ENCODE results near the gene ISM1.

The ISM1 gene

DNA sequence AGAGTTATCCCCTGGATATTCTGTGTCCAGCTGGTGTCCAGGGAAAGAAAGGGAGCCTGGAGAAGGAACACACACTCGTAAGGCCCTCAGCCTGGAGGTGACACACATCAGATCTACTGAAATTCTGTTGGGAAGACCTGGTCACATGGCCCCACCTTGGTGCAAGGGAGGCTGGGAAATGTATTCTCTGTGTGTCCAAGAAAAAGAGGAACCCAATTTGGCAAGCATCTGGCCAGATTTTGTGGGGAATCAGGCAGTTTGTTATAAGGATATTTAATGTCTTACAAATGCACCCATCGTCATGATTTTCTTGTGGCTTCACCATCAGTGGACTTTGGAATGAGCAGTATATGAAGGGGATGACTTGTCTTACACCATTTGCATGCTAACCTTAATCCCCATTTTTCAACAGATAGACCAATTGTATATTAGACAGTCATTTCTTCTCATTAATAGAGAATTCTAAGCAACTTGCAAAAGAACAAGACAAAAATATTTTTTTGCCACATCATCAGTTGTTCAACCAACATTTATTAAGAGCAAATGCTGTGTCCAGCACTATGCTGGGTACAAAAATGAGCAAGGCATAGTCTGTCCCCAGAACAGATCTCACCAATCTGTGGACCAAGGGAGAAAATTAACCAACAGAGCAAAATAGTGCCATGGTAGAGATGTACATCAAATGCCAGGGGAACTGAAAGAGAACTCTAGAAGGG is 59.7 kb downstream of the ISM1 start:
- Histone ChIP-seq H3K4me2 (ENCODE audit: low read depth, low read length) (no peak overlapping the region), H3K4me1 (ENCODE audit: low read length) (no peaks in the 10 kb centered on the region), H3K4me3 (ENCODE audit: low read length) (no peak overlapping the region), H3K27me3 (replicated peaks; ENCODE audit: insufficient read depth, low read length) (no peaks in the 10 kb centered on the region), H3K27ac (ENCODE audit: low read length) (no peak overlapping the region), H3K79me2 (ENCODE audit: low read length) (no peaks in the 10 kb centered on the region), H2AFZ (ENCODE audit: low read length) (no peak overlapping the region), H3K9ac (ENCODE audit: low read length) (no peak overlapping the region), H3K9me3 (replicated peaks; ENCODE audit: insufficient read depth, low read length) (no peaks in the 10 kb centered on the region), H4K20me1 (ENCODE audit: insufficient read depth, low read length) (no peaks in the 10 kb centered on the region), H3K36me3 (replicated peaks; ENCODE audit: insufficient read depth, low read length) (no peaks in the 10 kb centered on the region), H3F3A (ENCODE audit: insufficient read depth, low read length) (no peaks in the 10 kb centered on the region), H3K9me2 (replicated peaks; ENCODE audit: insufficient read depth, low read length) (no peaks in the 10 kb centered on the region)
- no peak for DNase-seq
- TF ChIP-seq EZH2phosphoT487 (IDR thresholded peaks at IDR 0.05; ENCODE audit: low read length) = no peak

DNA sequence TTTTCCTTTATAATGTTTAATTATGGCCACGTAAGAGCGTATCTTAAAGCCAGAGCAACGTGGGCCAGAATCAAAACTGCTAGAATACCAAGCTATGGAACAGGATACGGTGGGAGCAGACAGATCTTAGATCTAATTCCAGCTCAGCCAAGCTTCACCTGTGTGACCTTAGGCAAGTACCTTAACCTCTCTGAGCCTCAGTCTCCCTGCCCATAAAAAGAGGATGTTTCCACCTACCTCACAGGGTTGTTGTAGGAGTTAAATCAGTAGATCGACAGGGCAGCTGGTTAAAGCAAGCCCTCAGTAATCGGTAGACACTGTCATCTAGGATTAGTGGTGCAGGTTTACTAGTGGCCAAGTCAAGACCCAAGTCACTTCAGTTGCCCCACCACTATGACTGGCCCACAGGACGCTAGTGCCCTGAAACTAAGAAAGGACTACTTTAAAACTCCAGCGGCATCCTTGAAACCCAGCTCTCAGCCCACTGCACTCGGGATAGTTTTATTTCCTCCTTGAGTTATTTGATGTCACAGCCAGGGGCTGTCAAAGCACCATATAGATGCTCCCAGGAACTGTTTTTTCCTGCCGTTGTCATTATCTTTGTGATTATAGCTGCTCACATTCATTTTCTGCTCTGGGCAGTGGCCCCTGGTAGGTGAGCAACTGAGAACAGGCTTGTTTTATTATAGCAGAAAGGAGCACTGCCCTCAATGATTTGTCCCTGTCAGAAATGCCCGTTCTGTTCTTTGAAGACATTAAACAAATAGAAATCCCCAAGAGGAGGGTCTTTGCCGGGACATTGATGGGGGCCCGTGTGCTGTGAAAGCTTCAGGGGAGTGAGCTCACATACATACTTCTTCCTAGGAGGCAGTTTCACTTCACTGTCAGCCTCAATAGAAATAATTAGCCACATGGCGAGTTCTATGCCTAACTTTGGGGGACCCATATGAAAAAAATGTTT is 63.1 kb downstream of the ISM1 start:
- Histone ChIP-seq H3K9ac (ENCODE audit: low read length) (no peak overlapping the region), H3K4me1 (ENCODE audit: low read length) (no peaks in the 10 kb centered on the region), H3K79me2 (ENCODE audit: low read length) (no peaks in the 10 kb centered on the region), H3K36me3 (replicated peaks; ENCODE audit: insufficient read depth, low read length) (no peaks in the 10 kb centered on the region), H2AFZ (ENCODE audit: low read length) (no peak overlapping the region), H3K9me2 (replicated peaks; ENCODE audit: insufficient read depth, low read length) (no peaks in the 10 kb centered on the region), H3K9me3 (replicated peaks; ENCODE audit: insufficient read depth, low read length) (no peaks in the 10 kb centered on the region), H3K4me2 (ENCODE audit: low read depth, low read length) (no peak overlapping the region), H3K4me3 (ENCODE audit: low read length) (no peak overlapping the region), H3K27ac (ENCODE audit: low read length) (no peak overlapping the region), H3F3A (ENCODE audit: insufficient read depth, low read length) (no peaks in the 10 kb centered on the region), H3K27me3 (replicated peaks; ENCODE audit: insufficient read depth, low read length) (no peaks in the 10 kb centered on the region), H4K20me1 (ENCODE audit: insufficient read depth, low read length) (no peaks in the 10 kb centered on the region)
- no peak for DNase-seq
- no peak for TF ChIP-seq EZH2phosphoT487 (IDR thresholded peaks at IDR 0.05; ENCODE audit: low read length)

DNA sequence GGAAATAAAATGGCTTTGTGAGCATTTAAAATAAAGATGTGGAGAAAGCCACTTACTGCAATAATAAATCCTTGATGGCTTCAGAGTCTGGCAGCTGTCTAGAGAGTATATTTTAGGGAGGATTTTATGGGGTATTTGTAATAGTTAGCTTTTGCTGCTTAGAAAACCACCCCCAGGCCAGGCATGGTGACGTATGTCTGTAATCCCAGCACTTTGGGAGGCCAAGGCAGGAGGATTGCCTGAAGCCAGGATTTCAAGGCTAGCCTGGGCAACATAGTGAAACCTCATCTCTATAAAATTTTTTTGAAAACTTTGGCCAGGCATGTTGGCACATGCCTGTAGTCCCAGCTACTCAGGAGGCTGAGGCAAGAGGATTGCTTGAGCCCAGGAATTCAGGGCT is 63.8 kb downstream of the ISM1 start:
- TF ChIP-seq, protein P1, sequence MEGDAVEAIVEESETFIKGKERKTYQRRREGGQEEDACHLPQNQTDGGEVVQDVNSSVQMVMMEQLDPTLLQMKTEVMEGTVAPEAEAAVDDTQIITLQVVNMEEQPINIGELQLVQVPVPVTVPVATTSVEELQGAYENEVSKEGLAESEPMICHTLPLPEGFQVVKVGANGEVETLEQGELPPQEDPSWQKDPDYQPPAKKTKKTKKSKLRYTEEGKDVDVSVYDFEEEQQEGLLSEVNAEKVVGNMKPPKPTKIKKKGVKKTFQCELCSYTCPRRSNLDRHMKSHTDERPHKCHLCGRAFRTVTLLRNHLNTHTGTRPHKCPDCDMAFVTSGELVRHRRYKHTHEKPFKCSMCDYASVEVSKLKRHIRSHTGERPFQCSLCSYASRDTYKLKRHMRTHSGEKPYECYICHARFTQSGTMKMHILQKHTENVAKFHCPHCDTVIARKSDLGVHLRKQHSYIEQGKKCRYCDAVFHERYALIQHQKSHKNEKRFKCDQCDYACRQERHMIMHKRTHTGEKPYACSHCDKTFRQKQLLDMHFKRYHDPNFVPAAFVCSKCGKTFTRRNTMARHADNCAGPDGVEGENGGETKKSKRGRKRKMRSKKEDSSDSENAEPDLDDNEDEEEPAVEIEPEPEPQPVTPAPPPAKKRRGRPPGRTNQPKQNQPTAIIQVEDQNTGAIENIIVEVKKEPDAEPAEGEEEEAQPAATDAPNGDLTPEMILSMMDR (IDR thresholded peaks at IDR 0.05; ENCODE audit: low read length) = no peak
- TF ChIP-seq EZH2phosphoT487 (IDR thresholded peaks at IDR 0.05; ENCODE audit: low read length) (no peak), EZH2 (optimal IDR thresholded peaks at IDR 0.05; ENCODE audit: low read depth, low read length) (no peak)
- H2AFZ ChIP-seq (ENCODE audit: low read length) = no peak overlapping the region
- H3K27ac ChIP-seq (ENCODE audit: low read length) = no peak overlapping the region
- H3K9me3 ChIP-seq (replicated peaks; ENCODE audit: insufficient read depth, low read length) = no peaks in the 10 kb centered on the region
- no peaks in the 10 kb centered on the region for H3K4me1 ChIP-seq (ENCODE audit: low read length)
- H3K27me3 ChIP-seq (replicated peaks; ENCODE audit: insufficient read depth, low read length) = no peaks in the 10 kb centered on the region
- H3F3A ChIP-seq (ENCODE audit: insufficient read depth, low read length) = no peaks in the 10 kb centered on the region
- no peak overlapping the region for H3K4me2 ChIP-seq (ENCODE audit: low read depth, low read length)
- H3K9ac ChIP-seq (ENCODE audit: low read length) = no peak overlapping the region
- H4K20me1 ChIP-seq (ENCODE audit: insufficient read depth, low read length) = no peaks in the 10 kb centered on the region
- no peak for DNase-seq
- no peak overlapping the region for H3K4me3 ChIP-seq (ENCODE audit: low read length)
- H3K79me2 ChIP-seq (ENCODE audit: low read length) = no peaks in the 10 kb centered on the region
- no peaks in the 10 kb centered on the region for H3K9me2 ChIP-seq (replicated peaks; ENCODE audit: insufficient read depth, low read length)
- H3K36me3 ChIP-seq (replicated peaks; ENCODE audit: insufficient read depth, low read length) = no peaks in the 10 kb centered on the region

DNA sequence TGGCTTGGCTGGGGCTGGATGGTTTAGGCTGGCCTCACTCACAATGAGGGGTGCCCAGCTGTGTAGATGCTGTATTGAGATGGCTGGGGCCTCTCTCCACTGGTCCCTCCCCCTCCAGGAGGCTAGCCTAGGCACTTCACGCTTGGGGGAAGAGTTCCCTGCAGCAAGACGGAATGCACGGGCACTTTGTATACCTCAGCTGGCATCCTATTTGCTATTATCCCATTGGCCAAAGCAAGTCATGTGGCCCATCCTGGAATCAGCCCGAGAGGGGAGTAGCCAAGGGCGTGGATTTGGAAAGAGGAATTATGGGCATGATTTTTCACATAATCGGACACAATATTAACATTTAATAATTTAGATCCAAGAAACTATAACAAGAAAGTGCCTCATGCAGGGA is 64.3 kb downstream of the ISM1 start:
- Histone ChIP-seq H2AFZ (ENCODE audit: low read length) (no peak overlapping the region), H3K27me3 (replicated peaks; ENCODE audit: insufficient read depth, low read length) (no peaks in the 10 kb centered on the region), H3K79me2 (ENCODE audit: low read length) (no peaks in the 10 kb centered on the region), H3K4me1 (ENCODE audit: low read length) (no peaks in the 10 kb centered on the region), H3F3A (ENCODE audit: insufficient read depth, low read length) (no peaks in the 10 kb centered on the region), H3K36me3 (replicated peaks; ENCODE audit: insufficient read depth, low read length) (no peaks in the 10 kb centered on the region), H3K4me2 (ENCODE audit: low read depth, low read length) (no peak overlapping the region), H3K4me3 (ENCODE audit: low read length) (no peak overlapping the region), H3K9me3 (replicated peaks; ENCODE audit: insufficient read depth, low read length) (no peaks in the 10 kb centered on the region), H3K9me2 (replicated peaks; ENCODE audit: insufficient read depth, low read length) (no peaks in the 10 kb centered on the region), H3K27ac (ENCODE audit: low read length) (no peak overlapping the region), H3K9ac (ENCODE audit: low read length) (no peak overlapping the region), H4K20me1 (ENCODE audit: insufficient read depth, low read length) (no peaks in the 10 kb centered on the region)
- TF ChIP-seq EZH2 (optimal IDR thresholded peaks at IDR 0.05; ENCODE audit: low read depth, low read length) (no peak), EZH2phosphoT487 (IDR thresholded peaks at IDR 0.05; ENCODE audit: low read length) (no peak)
- TF ChIP-seq, protein P1 (IDR thresholded peaks at IDR 0.05; ENCODE audit: low read length) = no peak
- no peak for DNase-seq

All from MM.1S (cell line).